Measurements from ENCODE around the gene TMPRSS7.

GRCh38 chr3:112126511-112126911 is 92.0 kb downstream of the TMPRSS7 start:
- TF ChIP-seq CTCF (IDR thresholded peaks at IDR 0.05; ENCODE audit: poor library complexity, severe bottlenecking) (no peak), EZH2 (IDR thresholded peaks at IDR 0.05; ENCODE audit: borderline replicate concordance, insufficient read depth, low read length, poor library complexity, severe bottlenecking) (no peak), RAD21 (conservative IDR thresholded peaks at IDR 0.05) (no peak), REST (IDR thresholded peaks at IDR 0.05; ENCODE audit: borderline replicate concordance) (no peak), SMC3 (conservative IDR thresholded peaks at IDR 0.05; ENCODE audit: poor library complexity) (no peak), EP300 (conservative IDR thresholded peaks at IDR 0.05; ENCODE audit: poor library complexity, severe bottlenecking) (no peak)
